Urinary bladder (tissue), 4 donors: Measurements from ENCODE around the gene FCN2. TPM values are rescaled to one million over a fixed set of nuclear protein-coding genes. Genes with fewer than 3 reads are reported as not detected.

Experiments used
- DNase-seq: peaks from one replicate; pipeline ENCODE4 v3.0.0-alpha.2; 2015; ENCODE audit errors: extremely low spot score
- H3K27ac ChIP-seq: one replicate; pipeline ENCODE4 v1.5.1; 2013; ENCODE audit warnings: low read depth, mild to moderate bottlenecking, moderate library complexity
- H3K36me3 ChIP-seq: one replicate; pipeline ENCODE4 v1.6.1; 2013; ENCODE audit warnings: mild to moderate bottlenecking, moderate library complexity; ENCODE audit not compliant: insufficient read depth
- H3K4me1 ChIP-seq: one replicate; pipeline ENCODE4 v1.6.1; 2013; ENCODE audit warnings: mild to moderate bottlenecking, moderate library complexity; ENCODE audit not compliant: insufficient read depth
- H3K4me3 ChIP-seq: one replicate; pipeline ENCODE4 v1.5.1; 2013; ENCODE audit warnings: low read depth, low read length
- WGBS: extraction: QIAGEN DNeasy Blood & Tissue Kit; methylation state at CpG from one replicate; pipeline ENCODE4 v1.1.7; 2013; 5-methylcytosine and 5-hydroxymethylcytosine counted together
- polyA plus RNA-seq: library from polyadenylated mRNA; stranded (reverse); fragments of 200-250 nt; gene quantifications from one replicate; pipeline ENCODE4 v1.2.3, GENCODE V29; 2013
- total RNA-seq: library from RNA; depleted of rRNA; stranded (reverse); fragments of >200 nt; gene quantifications from one replicate; pipeline ENCODE4 v1.2.3, GENCODE V29; 2014
- donor health status: healthy with polysubstance abuse.
- donor health status: healthy.

Gene FCN2
- not detected for total RNA-seq
- 0.37 TPM for polyA plus RNA-seq

- no peak within 1 kb of the TSS for H3K4me3 ChIP-seq
- H3K27ac ChIP-seq = no peak within 1 kb of the TSS
- H3K4me1 ChIP-seq = no peaks in the 10 kb centered on the region
- WGBS = 79% methylated on average over 25 of the region's 25 CpGs
- no peak for DNase-seq
- H3K36me3 ChIP-seq = no peaks in the 10 kb centered on the region
Observed at GRCh38 chr9:134880484-134881312, at the start of gene FCN2. Gene FCN2 (plus strand): TSS chr9:134880810. CDS start chr9:134880822, 12 bp downstream.

DNA sequence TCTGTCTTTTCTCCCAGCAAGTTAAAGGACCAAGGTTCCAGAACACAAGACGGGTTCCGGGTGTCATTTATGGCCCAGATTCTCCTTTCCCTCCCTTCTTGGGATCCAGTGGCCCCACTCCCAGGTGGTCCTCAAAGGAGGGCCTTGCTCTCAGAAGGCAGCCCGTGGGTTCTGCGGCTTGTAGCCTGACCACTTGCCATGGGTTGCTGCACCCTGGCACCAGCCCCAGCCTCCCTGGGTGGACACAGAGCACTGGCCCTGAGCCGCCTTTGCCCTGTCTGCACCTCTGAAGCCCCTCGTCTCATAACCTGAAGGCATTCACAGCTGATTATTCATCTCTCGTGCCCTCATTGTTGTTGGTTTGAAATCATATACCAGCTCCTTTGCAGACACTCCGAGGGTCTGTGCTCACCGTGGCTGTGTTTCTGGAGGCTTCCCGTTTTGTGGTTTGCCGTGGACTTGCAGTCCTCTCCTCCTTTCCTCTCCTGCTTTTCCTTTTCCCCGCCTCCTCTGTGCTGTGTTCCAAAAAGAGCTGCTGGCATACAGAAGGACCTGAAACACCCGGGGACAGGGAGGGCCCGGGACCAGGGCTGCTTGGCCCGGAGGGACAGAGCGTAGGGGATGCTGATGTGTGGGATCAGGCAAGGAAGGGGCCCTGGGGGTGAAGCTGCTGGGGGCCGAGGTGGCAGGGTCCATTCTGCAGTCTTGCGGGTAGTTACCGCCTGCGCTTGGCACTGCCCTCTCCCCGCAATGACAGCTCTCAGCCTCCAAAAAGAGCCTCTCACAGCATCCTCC lies 49.5 kb upstream of the FCN2 start:
- 84% methylated on average over 21 of the region's 21 CpGs for whole genome bisulfite sequencing
- no peaks in the 10 kb centered on the region for H3K36me3 ChIP-seq
- H3K27ac ChIP-seq = no peak overlapping the region
- H3K4me1 ChIP-seq = no peaks in the 10 kb centered on the region
- H3K4me3 ChIP-seq = no peak overlapping the region
- no peak for DNase-seq

GRCh38 chr9:134832471-134832870 lies 48.1 kb upstream of the FCN2 start:
- H3K4me1 ChIP-seq = no peaks in the 10 kb centered on the region
- DNase-seq = no peak
- 94% methylated on average over 19 of the region's 19 CpGs for WGBS
- no peak overlapping the region for H3K27ac ChIP-seq
- no peaks in the 10 kb centered on the region for H3K36me3 ChIP-seq
- no peak overlapping the region for H3K4me3 ChIP-seq

DNA sequence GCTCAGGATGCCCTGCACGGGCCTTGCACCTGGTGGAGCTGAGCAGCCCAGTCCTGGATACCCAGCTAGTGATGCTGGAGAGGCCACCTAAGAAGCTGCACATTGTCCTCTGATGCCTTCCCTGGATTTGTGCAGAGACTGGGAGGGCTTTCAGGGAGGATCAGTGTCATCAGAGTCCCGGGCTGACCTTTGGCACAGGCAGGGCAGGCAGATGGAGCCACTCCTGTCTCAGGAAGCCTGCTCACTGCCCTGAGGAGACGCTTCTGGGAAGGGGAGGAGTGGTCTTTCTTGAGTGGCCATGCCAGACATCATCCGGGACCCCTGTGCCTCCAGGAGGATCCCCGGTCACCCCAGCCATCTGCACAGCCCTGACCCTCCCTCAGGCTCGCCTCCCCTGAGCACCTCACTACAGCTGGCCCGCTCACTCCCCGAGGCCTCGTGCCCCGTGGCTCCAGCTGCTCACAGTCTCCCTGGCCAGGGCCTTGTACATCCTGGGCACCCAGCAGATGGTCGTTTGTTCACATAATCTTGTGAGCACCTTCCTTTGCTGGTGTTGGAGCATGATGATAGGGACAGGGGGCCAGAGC lies 47.2 kb upstream of the FCN2 start:
- DNase-seq = no peak
- no peak overlapping the region for H3K4me3 ChIP-seq
- no peak overlapping the region for H3K27ac ChIP-seq
- no peaks in the 10 kb centered on the region for H3K4me1 ChIP-seq
- H3K36me3 ChIP-seq = no peaks in the 10 kb centered on the region
- 76% methylated on average over 11 of the region's 11 CpGs for WGBS

- no peak overlapping the region for H3K27ac ChIP-seq
- H3K36me3 ChIP-seq = no peaks in the 10 kb centered on the region
- WGBS = 89% methylated on average over 20 of the region's 20 CpGs
- DNase-seq = no peak
- no peaks in the 10 kb centered on the region for H3K4me1 ChIP-seq
- no peak overlapping the region for H3K4me3 ChIP-seq
Observed at GRCh38 chr9:134834217-134834956, 46.2 kb upstream of the FCN2 start.

- Histone ChIP-seq H3K36me3 (no peaks in the 10 kb centered on the region), H3K27ac (no peak overlapping the region), H3K4me3 (no peak overlapping the region), H3K4me1 (no peaks in the 10 kb centered on the region)
- 90% methylated on average over 25 of the region's 25 CpGs for WGBS
- DNase-seq = no peak
Observed at GRCh38 chr9:134834957-134835419, 45.6 kb upstream of the FCN2 start.

- H3K4me1 ChIP-seq = no peaks in the 10 kb centered on the region
- H3K27ac ChIP-seq = no peak overlapping the region
- H3K36me3 ChIP-seq = no peaks in the 10 kb centered on the region
- DNase-seq = no peak
- H3K4me3 ChIP-seq = no peak overlapping the region
- WGBS = 69% methylated on average over 16 of the region's 16 CpGs
Observed at GRCh38 chr9:134835448-134835847, 45.2 kb upstream of the FCN2 start.

DNA sequence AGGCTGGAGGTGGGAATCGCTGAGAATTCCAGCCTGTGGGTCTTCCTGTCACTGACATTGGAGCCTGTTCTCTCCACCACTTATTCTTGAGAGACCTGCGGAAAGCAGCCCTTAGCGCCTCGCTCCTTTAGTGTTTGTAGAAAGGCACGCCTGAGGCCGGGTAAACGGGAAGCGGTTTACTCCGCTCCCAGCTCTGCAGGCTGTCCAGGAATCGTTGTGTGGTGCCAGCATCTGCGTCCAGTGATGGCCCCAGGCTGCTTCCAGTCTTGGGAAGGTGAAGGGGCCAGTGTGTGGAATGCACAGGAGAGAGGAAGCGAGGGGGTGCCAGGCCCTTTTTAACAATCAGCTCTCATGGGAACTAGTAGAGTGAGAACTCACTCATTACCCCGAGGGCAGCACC lies 44.6 kb upstream of the FCN2 start:
- no peaks in the 10 kb centered on the region for H3K36me3 ChIP-seq

DNA sequence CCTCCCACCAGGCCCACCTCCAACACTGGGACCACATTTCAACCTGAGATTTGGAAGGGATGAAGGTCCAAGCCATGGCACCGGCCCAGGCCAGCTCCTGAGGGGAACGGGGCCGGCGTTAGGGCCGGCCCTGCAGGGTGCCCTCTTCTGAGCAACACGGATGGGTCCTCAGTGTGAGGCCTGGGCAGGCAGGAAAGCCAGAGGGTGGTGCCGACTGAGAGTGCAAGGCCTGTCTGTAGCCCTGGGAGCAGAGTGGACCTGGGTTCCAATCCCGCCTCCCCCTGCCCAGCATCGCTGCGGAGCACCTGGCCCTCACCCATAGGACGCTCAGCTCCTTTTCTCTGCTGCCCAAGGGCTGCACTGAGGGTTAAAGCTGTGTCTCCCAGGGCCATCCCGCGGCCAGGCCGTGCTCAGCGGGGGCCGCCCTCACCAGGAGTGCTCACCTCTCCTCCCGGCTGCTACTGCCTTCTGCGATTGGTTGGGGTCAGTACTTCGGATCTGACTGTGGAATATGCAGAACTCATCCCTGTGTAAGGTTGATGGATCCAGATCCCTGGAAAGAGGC lies 44.1 kb upstream of the FCN2 start:
- WGBS = 89% methylated on average over 19 of the region's 19 CpGs
- DNase-seq = no peak
- H3K36me3 ChIP-seq = no peaks in the 10 kb centered on the region
- H3K4me1 ChIP-seq = no peaks in the 10 kb centered on the region
- H3K4me3 ChIP-seq = no peak overlapping the region
- H3K27ac ChIP-seq = no peak overlapping the region

More for the DNA sequence above, 44.6 kb upstream of the FCN2 start:
- Histone ChIP-seq H3K4me3 (no peak overlapping the region), H3K4me1 (no peaks in the 10 kb centered on the region), H3K27ac (no peak overlapping the region)
- DNase-seq = no peak
- WGBS = 84% methylated on average over 13 of the region's 13 CpGs

DNA sequence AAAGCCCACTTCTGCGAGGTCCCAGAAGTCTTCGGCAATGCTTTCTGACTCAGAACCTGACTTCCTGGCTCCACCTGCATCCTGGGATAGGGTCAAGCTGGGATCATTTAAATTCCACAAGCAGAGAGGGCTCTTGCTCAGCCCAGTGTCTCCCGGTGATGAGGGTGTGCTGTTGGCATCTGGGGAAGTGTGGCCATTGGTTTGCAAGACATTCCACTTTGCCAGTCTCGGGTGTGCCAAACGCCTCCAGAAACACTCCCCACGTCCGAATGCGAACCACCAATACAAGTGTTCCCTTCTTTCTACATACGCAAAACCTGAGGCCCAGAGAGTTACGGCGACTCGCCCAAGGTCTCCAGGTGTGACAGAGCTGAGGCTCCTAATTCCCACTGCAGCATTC lies 43.1 kb upstream of the FCN2 start:
- Histone ChIP-seq H3K4me3 (no peak overlapping the region), H3K4me1 (no peaks in the 10 kb centered on the region), H3K36me3 (no peaks in the 10 kb centered on the region), H3K27ac (no peak overlapping the region)
- 90% methylated on average over 12 of the region's 12 CpGs for WGBS
- DNase-seq = no peak

DNA sequence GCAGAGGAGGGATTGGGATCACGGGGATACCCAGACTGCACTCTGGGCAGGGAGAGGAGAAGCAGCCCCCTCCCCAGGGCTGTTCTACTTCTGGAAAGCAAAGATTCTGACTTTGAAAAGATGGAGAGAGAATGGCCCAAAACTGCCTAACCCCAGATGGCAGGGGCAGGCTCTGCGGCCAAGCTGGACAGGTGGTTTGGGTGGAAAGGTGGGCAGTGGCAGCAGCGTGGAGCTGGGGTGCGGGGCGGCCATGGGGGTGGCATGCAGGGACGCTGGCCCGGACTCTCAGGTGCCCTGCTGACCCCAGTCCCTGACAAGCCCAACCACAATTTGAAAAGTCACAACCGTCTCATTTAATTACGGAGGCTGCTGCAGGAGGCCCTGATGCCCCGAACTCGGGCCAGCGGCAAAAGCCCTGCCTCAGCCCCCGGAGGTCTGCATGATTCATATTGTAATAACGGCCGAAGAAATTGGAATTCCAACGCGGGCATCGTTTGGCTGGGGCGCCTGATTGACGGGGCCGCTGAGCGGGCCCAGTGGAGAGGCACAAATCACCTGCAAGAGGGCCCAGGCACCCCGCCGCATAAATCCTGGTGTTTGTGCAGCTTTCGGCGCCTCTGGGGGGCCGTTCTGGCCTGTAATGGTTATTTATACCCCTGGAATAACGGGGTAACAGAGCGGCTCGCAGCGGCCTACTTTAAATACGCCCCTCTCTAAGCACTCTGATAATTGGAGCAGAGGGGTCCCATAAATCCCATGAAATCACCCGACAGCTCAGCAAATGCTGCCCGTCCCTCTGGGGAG lies 41.8 kb upstream of the FCN2 start:
- Histone ChIP-seq H3K36me3 (no peaks in the 10 kb centered on the region), H3K4me3 (no peak overlapping the region), H3K4me1 (no peaks in the 10 kb centered on the region), H3K27ac (no peak overlapping the region)
- WGBS = 84% methylated on average over 34 of the region's 34 CpGs
- DNase-seq = no peak

- H3K27ac ChIP-seq = no peak overlapping the region
- no peak overlapping the region for H3K4me3 ChIP-seq
- no peaks in the 10 kb centered on the region for H3K4me1 ChIP-seq
- DNase-seq = no peak
- 88% methylated on average over 21 of the region's 21 CpGs for whole genome bisulfite sequencing
- no peaks in the 10 kb centered on the region for H3K36me3 ChIP-seq
Observed at GRCh38 chr9:134839455-134840125, 41.0 kb upstream of the FCN2 start.
